Liver (tissue), 3 donors: ENCODE results near the gene CMTM1.

ENCODE experiments used
- ATF3 ChIP-seq: IDR thresholded peaks from 2 replicates; pipeline ENCODE4 v1.6.1; 2016; ENCODE audit warnings: antibody characterized with exemption
- EGR1 ChIP-seq, 2 donors: IDR thresholded peaks; 2 replicates each; pipeline ENCODE4 v1.6.1; 2016 to 2018; ENCODE audit warnings: antibody characterized with exemption in 2 of 2, low read depth in 2 of 2
- FOXA1 ChIP-seq: IDR thresholded peaks from 2 replicates; pipeline ENCODE4 v1.6.1; 2016; ENCODE audit warnings: antibody characterized with exemption
- GABPA ChIP-seq, 2 donors: IDR thresholded peaks in 1 of 2; conservative IDR thresholded peaks in 1 of 2; 2 replicates each; pipeline ENCODE4 v1.6.1; 2016; ENCODE audit warnings: antibody characterized with exemption in 2 of 2, mild to moderate bottlenecking in 1 of 2, moderate library complexity in 1 of 2
- JUND ChIP-seq, 2 donors: IDR thresholded peaks; 2 replicates each; pipeline ENCODE4 v1.6.1; 2016; ENCODE audit warnings: antibody characterized with exemption in 2 of 2
- NR2F2 ChIP-seq: IDR thresholded peaks from 2 replicates; pipeline ENCODE4 v1.6.1; 2016; ENCODE audit warnings: antibody characterized with exemption
- RAD21 ChIP-seq, 2 donors: IDR thresholded peaks; 2 replicates each; pipeline ENCODE4 v1.6.1; 2016; ENCODE audit warnings: antibody characterized with exemption in 2 of 2, mild to moderate bottlenecking in 2 of 2
- RXRA ChIP-seq, 2 donors: IDR thresholded peaks; 2 replicates each; pipeline ENCODE4 v1.6.1; 2017 to 2018; ENCODE audit warnings: antibody characterized with exemption in 2 of 2, mild to moderate bottlenecking in 1 of 2
- SP1 ChIP-seq: IDR thresholded peaks from 2 replicates; pipeline ENCODE4 v1.6.1; 2018; ENCODE audit warnings: antibody characterized with exemption, mild to moderate bottlenecking
- TAF1 ChIP-seq: conservative IDR thresholded peaks from 2 replicates; pipeline ENCODE4 v1.6.1; 2016; ENCODE audit warnings: antibody characterized with exemption, mild to moderate bottlenecking
- YY1 ChIP-seq: IDR thresholded peaks from 2 replicates; pipeline ENCODE4 v1.6.1; 2016; ENCODE audit warnings: antibody characterized with exemption, mild to moderate bottlenecking
- TF ChIP-seq, protein P1 (sequence below): fragments of 150-350 bp; IDR thresholded peaks from 2 replicates; pipeline ENCODE4 v1.5.1; 2017; ENCODE audit warnings: improper control_type of control experiment, low read depth, low read length; ENCODE audit not compliant: missing input control
- TF ChIP-seq, protein P2 (sequence below): IDR thresholded peaks from 2 replicates; pipeline ENCODE4 v1.6.1; 2016; ENCODE audit warnings: antibody characterized with exemption
- donor health status: healthy.
- donor health status: healthy.

GRCh38 chr16:66590322-66590721 is 24.1 kb downstream of the CMTM1 start:
- TF ChIP-seq ATF3: no peak
- TF ChIP-seq, protein P1, sequence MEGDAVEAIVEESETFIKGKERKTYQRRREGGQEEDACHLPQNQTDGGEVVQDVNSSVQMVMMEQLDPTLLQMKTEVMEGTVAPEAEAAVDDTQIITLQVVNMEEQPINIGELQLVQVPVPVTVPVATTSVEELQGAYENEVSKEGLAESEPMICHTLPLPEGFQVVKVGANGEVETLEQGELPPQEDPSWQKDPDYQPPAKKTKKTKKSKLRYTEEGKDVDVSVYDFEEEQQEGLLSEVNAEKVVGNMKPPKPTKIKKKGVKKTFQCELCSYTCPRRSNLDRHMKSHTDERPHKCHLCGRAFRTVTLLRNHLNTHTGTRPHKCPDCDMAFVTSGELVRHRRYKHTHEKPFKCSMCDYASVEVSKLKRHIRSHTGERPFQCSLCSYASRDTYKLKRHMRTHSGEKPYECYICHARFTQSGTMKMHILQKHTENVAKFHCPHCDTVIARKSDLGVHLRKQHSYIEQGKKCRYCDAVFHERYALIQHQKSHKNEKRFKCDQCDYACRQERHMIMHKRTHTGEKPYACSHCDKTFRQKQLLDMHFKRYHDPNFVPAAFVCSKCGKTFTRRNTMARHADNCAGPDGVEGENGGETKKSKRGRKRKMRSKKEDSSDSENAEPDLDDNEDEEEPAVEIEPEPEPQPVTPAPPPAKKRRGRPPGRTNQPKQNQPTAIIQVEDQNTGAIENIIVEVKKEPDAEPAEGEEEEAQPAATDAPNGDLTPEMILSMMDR: no peak
- no peak for TF ChIP-seq RAD21 (IDR thresholded peaks at IDR 0.05)
- no peak for TF ChIP-seq YY1
- TF ChIP-seq TAF1: no peak
- TF ChIP-seq EGR1 (IDR thresholded peaks at IDR 0.05; ENCODE audit: low read depth in 2 of 2): no peak
- TF ChIP-seq, protein P2, sequence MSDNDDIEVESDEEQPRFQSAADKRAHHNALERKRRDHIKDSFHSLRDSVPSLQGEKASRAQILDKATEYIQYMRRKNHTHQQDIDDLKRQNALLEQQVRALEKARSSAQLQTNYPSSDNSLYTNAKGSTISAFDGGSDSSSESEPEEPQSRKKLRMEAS: no peak
- TF ChIP-seq SP1: no peak
- TF ChIP-seq RXRA (IDR thresholded peaks at IDR 0.05): no peak
- TF ChIP-seq FOXA1: no peak
- TF ChIP-seq GABPA (IDR thresholded peaks at IDR 0.05 in 1 of 2, conservative IDR thresholded peaks at IDR 0.05 in 1 of 2): no peak
- TF ChIP-seq JUND (IDR thresholded peaks at IDR 0.05): no peak
- no peak for TF ChIP-seq NR2F2
